HepG2 (cell line): ENCODE results near the gene HPD. TPM values are rescaled to one million over a fixed set of nuclear protein-coding genes. Genes with fewer than 3 reads are reported as not detected.

ENCODE experiments used
- ARID5B ChIP-seq: IDR thresholded peaks from 2 replicates; pipeline ENCODE4 v1.4.0; 2020; ENCODE audit warnings: mild to moderate bottlenecking, missing genetic modification reagents
- ETV5 ChIP-seq: IDR thresholded peaks from 2 replicates; pipeline ENCODE4 v1.6.1; 2018; ENCODE audit warnings: missing biosample characterization, missing genetic modification reagents, inconsistent platforms, borderline replicate concordance
- HOXA3 ChIP-seq: sonication (generic); formaldehyde crosslinking; IDR thresholded peaks from 2 replicates; pipeline ENCODE4 v1.5.0; 2020; ENCODE audit warnings: missing genetic modification reagents
- MYC ChIP-seq: sonication (generic); formaldehyde crosslinking; IDR thresholded peaks from 2 replicates; pipeline ENCODE4 v1.9.0; 2021; ENCODE audit warnings: missing genetic modification reagents, borderline replicate concordance
- PRPF4 ChIP-seq: fragments of 200-400 bp; formaldehyde crosslinking; IDR thresholded peaks from 2 replicates; pipeline ENCODE4 v1.6.1; 2016; ENCODE audit warnings: low read length, low read depth; ENCODE audit not compliant: poor library complexity, severe bottlenecking
- SNAPC2 ChIP-seq: sonication (generic); formaldehyde crosslinking; IDR thresholded peaks from 2 replicates; pipeline ENCODE4 v1.8.1; 2022; ENCODE audit warnings: mild to moderate bottlenecking, missing genetic modification reagents
- SOX6 ChIP-seq, 2 experiments: fragments of 450-650 bp in 1 of 2; sonication (generic) in 1 of 2; formaldehyde crosslinking in 1 of 2; IDR thresholded peaks; 2 replicates each; pipeline versions ENCODE4 v1.4.0 to v1.6.1; 2017 to 2020; ENCODE audit warnings: antibody characterized with exemption in 1 of 2, mild to moderate bottlenecking in 1 of 2, missing genetic modification reagents in 1 of 2
- ZBTB37 ChIP-seq: sonication (generic); formaldehyde crosslinking; IDR thresholded peaks from 2 replicates; pipeline ENCODE4 v1.4.0; 2020; ENCODE audit warnings: mild to moderate bottlenecking, missing genetic modification reagents
- ZBTB42 ChIP-seq: sonication (generic); formaldehyde crosslinking; IDR thresholded peaks from 2 replicates; pipeline ENCODE4 v1.5.0; 2020; ENCODE audit warnings: mild to moderate bottlenecking, missing genetic modification reagents
- ZNF142 ChIP-seq: sonication (generic); formaldehyde crosslinking; IDR thresholded peaks from 2 replicates; pipeline ENCODE4 v1.4.0; 2020; ENCODE audit warnings: missing genetic modification reagents
- ZNF224 ChIP-seq: sonication (generic); formaldehyde crosslinking; IDR thresholded peaks from 2 replicates; pipeline ENCODE4 v1.5.0; 2020; ENCODE audit warnings: mild to moderate bottlenecking, missing genetic modification reagents
- ZNF432 ChIP-seq: sonication (generic); formaldehyde crosslinking; IDR thresholded peaks from 2 replicates; pipeline ENCODE4 v1.5.0; 2020; ENCODE audit warnings: missing genetic modification reagents, mild to moderate bottlenecking, borderline replicate concordance
- ZNF460 ChIP-seq: sonication (generic); formaldehyde crosslinking; IDR thresholded peaks from 2 replicates; pipeline ENCODE4 v1.5.1; 2020; ENCODE audit warnings: missing genetic modification reagents, mild to moderate bottlenecking, borderline replicate concordance
- ZNF674 ChIP-seq: sonication (generic); formaldehyde crosslinking; IDR thresholded peaks from 2 replicates; pipeline ENCODE4 v1.5.0; 2020; ENCODE audit warnings: low read depth, mild to moderate bottlenecking, missing genetic modification reagents
- polyA plus RNA-seq, 8 experiments: library from polyadenylated mRNA; depleted of rRNA in 3 of 8; stranded (reverse) in 7 of 8; unstranded in 1 of 8; fragments of >200 nt; fragmentation: Illumina TruSeq in 4 of 8; extraction: Trizol in 4 of 8; gene quantifications; 2 replicates each; pipeline versions ENCODE4 v1.2.1 to v1.2.3, GENCODE V29; 2011 to 2016; ENCODE audit warnings: low read depth in 4 of 8, missing spikeins in 1 of 8, mixed read lengths in 1 of 8; ENCODE audit not compliant: insufficient read depth in 1 of 8
- total RNA-seq, 5 experiments: library from RNA; depleted of rRNA; stranded (reverse); fragments of >200 nt; fragmentation: Illumina TruSeq; extraction: Trizol; gene quantifications; 2 replicates each; pipeline ENCODE4 v1.2.3, GENCODE V29; 2016; ENCODE audit warnings: low read depth in 1 of 5
- TF ChIP-seq, protein P1 (sequence below): sonication (generic); formaldehyde crosslinking; IDR thresholded peaks from 2 replicates; pipeline ENCODE4 v1.8.1; 2023; ENCODE audit warnings: mild to moderate bottlenecking, missing genetic modification reagents

Gene HPD
- total and polyA plus RNA-seq, 2 of the 13 experiments (the other 11 are each of a cell fraction or from before 2014, with no cell fraction given), result 120 to 195 TPM

GRCh38 chr12:121805171-121806008 lies 53.3 kb downstream of the HPD start (continued):
- TF ChIP-seq ZBTB37 (CRISPR knock-in tag) (no peak), ZNF432 (CRISPR knock-in tag) (no peak), MYC (CRISPR knock-in tag) (peak; percentile 8; the same call in 1 of the 2 replicates), ZNF460 (no peak), ZNF224 (CRISPR knock-in tag) (no peak), ARID5B (CRISPR knock-in tag) (no peak), SNAPC2 (CRISPR knock-in tag) (0 out of 2 replicates have a peak, but pooled peaks have one; percentile 31), ZNF674 (no peak), ZBTB42 (CRISPR knock-in tag) (no peak; the same call in 1 of the 2 replicates), HOXA3 (CRISPR knock-in tag) (no peak), PRPF4 (no peak), ETV5 (0 out of 2 replicates have a peak, but pooled peaks have one; percentile 8), ZNF142 (peak; percentile 98), SOX6 (IDR thresholded peaks at IDR 0.05) (no peak), SOX6 (CRISPR knock-in tag; IDR thresholded peaks at IDR 0.05) (0 out of 2 replicates have a peak, but pooled peaks have one; percentile 2)
- TF ChIP-seq, protein P1, sequence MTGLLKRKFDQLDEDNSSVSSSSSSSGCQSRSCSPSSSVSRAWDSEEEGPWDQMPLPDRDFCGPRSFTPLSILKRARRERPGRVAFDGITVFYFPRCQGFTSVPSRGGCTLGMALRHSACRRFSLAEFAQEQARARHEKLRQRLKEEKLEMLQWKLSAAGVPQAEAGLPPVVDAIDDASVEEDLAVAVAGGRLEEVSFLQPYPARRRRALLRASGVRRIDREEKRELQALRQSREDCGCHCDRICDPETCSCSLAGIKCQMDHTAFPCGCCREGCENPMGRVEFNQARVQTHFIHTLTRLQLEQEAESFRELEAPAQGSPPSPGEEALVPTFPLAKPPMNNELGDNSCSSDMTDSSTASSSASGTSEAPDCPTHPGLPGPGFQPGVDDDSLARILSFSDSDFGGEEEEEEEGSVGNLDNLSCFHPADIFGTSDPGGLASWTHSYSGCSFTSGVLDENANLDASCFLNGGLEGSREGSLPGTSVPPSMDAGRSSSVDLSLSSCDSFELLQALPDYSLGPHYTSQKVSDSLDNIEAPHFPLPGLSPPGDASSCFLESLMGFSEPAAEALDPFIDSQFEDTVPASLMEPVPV (CRISPR knock-in tag), result no peak
